Neuronal stem cell (in vitro differentiated cells): Measurements from ENCODE around the gene COQ5.
"Not testable (repeated sequence)": the region's sequence is repeated elsewhere in the genome, so short reads cannot be mapped to it uniquely, and the experiment has no call there.

ENCODE experiments used
- DNase-seq: peaks from one replicate; pipeline ENCODE4 v3.0.0-alpha.2; 2013; ENCODE audit warnings: low spot score
- H2AFZ ChIP-seq: one replicate; pipeline ENCODE4 v1.6.1; 2013; ENCODE audit warnings: mild to moderate bottlenecking, low read length, inconsistent platforms
- H2AK5ac ChIP-seq: 2 replicates; pipeline ENCODE4 v1.6.1; 2013; ENCODE audit warnings: low read depth, mild to moderate bottlenecking, inconsistent platforms, low read length, moderate library complexity, mixed read lengths
- H2BK120ac ChIP-seq: 2 replicates; pipeline ENCODE4 v1.6.1; 2013; ENCODE audit warnings: low read depth, mild to moderate bottlenecking, inconsistent platforms, low read length, moderate library complexity, mixed read lengths
- H2BK12ac ChIP-seq: one replicate; pipeline ENCODE4 v1.6.1; 2013; ENCODE audit warnings: low read length, inconsistent platforms
- H2BK15ac ChIP-seq: 2 replicates; pipeline ENCODE4 v1.6.1; 2013; ENCODE audit warnings: mild to moderate bottlenecking, low read length, inconsistent platforms, mixed read lengths
- H2BK5ac ChIP-seq: one replicate; pipeline ENCODE4 v1.6.1; 2013; ENCODE audit warnings: inconsistent platforms, mild to moderate bottlenecking, low read length, moderate library complexity
- H3K14ac ChIP-seq: one replicate; pipeline ENCODE4 v1.6.1; 2013; ENCODE audit warnings: low read length, inconsistent platforms
- H3K18ac ChIP-seq: 2 replicates; pipeline ENCODE4 v1.6.1; 2013; ENCODE audit warnings: low read length, inconsistent platforms
- H3K23ac ChIP-seq: 2 replicates; pipeline ENCODE4 v1.6.1; 2013; ENCODE audit warnings: low read depth, mild to moderate bottlenecking, mixed read lengths, low read length, inconsistent platforms; ENCODE audit not compliant: poor library complexity
- H3K27ac ChIP-seq: replicated peaks from 3 replicates; pipeline ENCODE4 v1.5.1; 2013; ENCODE audit warnings: low read length, inconsistent platforms
- H3K27me3 ChIP-seq, 3 experiments: 2 replicates each; pipeline ENCODE4 v1.6.1; 2013; ENCODE audit warnings: low read length in 3 of 3, mild to moderate bottlenecking in 2 of 3, inconsistent platforms in 1 of 3, low read depth in 1 of 3, mixed read lengths in 1 of 3, moderate library complexity in 1 of 3; ENCODE audit not compliant: control insufficient read depth in 3 of 3, insufficient read depth in 3 of 3
- H3K36me3 ChIP-seq, 2 donors: replicated peaks in 1 of 2; 2 replicates each; pipeline ENCODE4 v1.6.1; 2013; ENCODE audit warnings: low read length in 2 of 2; ENCODE audit not compliant: control insufficient read depth in 2 of 2, insufficient read depth in 2 of 2
- H3K4ac ChIP-seq: 2 replicates; pipeline ENCODE4 v1.6.1; 2013; ENCODE audit warnings: inconsistent platforms, mild to moderate bottlenecking, low read length, moderate library complexity
- H3K4me1 ChIP-seq, 2 donors: 1 replicate in 1 of 2; 2 replicates in 1 of 2; pipeline ENCODE4 v1.6.1; 2013; ENCODE audit warnings: low read length in 2 of 2, low read depth in 1 of 2; ENCODE audit not compliant: control insufficient read depth in 2 of 2, insufficient read depth in 1 of 2
- H3K4me2 ChIP-seq: one replicate; pipeline ENCODE4 v1.6.1; 2013; ENCODE audit warnings: mild to moderate bottlenecking, low read length, inconsistent platforms; ENCODE audit not compliant: insufficient read depth, poor library complexity, severe bottlenecking
- H3K4me3 ChIP-seq, 2 donors: 2 replicates each; pipeline ENCODE4 v1.5.1; 2013; ENCODE audit warnings: low read length in 2 of 2, mild to moderate bottlenecking in 2 of 2, inconsistent platforms in 1 of 2, moderate library complexity in 1 of 2
- H3K79me1 ChIP-seq: one replicate; pipeline ENCODE4 v1.6.1; 2013; ENCODE audit warnings: low read depth, mild to moderate bottlenecking, inconsistent platforms, low read length, moderate library complexity
- H3K9ac ChIP-seq: one replicate; pipeline ENCODE4 v1.6.1; 2013; ENCODE audit warnings: mild to moderate bottlenecking, low read depth, low read length, inconsistent platforms; ENCODE audit not compliant: poor library complexity
- H3K9me3 ChIP-seq, 2 donors: replicated peaks in 1 of 2; 2 replicates each; pipeline versions ENCODE3 to v1.6.1; 2013; ENCODE audit warnings: low read length in 2 of 2, mild to moderate bottlenecking in 2 of 2, inconsistent platforms in 1 of 2, low read depth in 1 of 2, mixed read lengths in 1 of 2, moderate library complexity in 1 of 2; ENCODE audit not compliant: control insufficient read depth in 2 of 2, insufficient read depth in 1 of 2
- H4K8ac ChIP-seq: one replicate; pipeline ENCODE4 v1.6.1; 2013; ENCODE audit warnings: low read depth, mild to moderate bottlenecking, inconsistent platforms, low read length, moderate library complexity
- H4K91ac ChIP-seq: one replicate; pipeline ENCODE4 v1.6.1; 2013; ENCODE audit warnings: low read length, low read depth, mild to moderate bottlenecking, inconsistent platforms; ENCODE audit not compliant: poor library complexity
- WGBS, 2 donors: extraction: QIAGEN DNeasy Blood & Tissue Kit; methylation state at CpG; one replicate each; pipeline ENCODE4 v1.1.7; 2013; ENCODE audit warnings: missing lambda C conversion rate in 2 of 2, mixed read lengths in 1 of 2; ENCODE audit not compliant: insufficient read length in 2 of 2, insufficient replicate concordance in 1 of 2; ENCODE audit errors: extremely low coverage in 2 of 2; 5-methylcytosine and 5-hydroxymethylcytosine counted together

COQ5 gene

DNA sequence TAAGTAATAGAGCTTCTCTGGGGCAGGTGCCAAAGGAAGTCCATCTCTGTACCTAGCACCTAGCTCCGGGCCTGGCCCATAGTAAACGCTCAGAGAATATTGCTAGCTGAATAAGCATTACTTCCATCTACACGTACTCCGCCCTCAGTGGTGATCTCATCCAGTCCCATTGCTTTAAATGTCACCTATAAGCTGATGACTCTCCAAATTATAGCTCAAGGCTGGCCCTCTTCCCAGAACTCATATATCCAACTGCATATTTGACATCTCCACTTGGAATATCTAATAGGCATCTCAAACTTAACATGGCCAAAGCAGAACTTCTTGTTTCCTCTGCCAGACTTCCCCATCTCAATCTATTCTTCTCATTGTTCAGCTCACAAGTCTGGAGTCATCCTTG lies 39.9 kb downstream of the COQ5 start:
- DNase-seq: no peak
- Histone ChIP-seq H3K27ac (no peak overlapping the region), H3K27me3 (no peaks in the 10 kb centered on the region), H3K9ac (no peak overlapping the region), H3K4me1 (peaks cover 0 to 3% of the 10 kb centered on the region in 2 donors), H3K4me2 (no peak overlapping the region), H3K23ac (no peak overlapping the region), H3K14ac (no peak overlapping the region), H3K36me3 (peaks cover 0 to 25% of the 10 kb centered on the region in 2 donors), H2AK5ac (no peak overlapping the region), H4K91ac (no peak overlapping the region), H3K79me1 (no peaks in the 10 kb centered on the region), H3K4ac (no peak overlapping the region), H2BK5ac (no peak overlapping the region), H3K18ac (no peak overlapping the region), H2BK12ac (no peak overlapping the region), H2BK120ac (no peak overlapping the region), H3K9me3 (peaks cover 0 to 2% of the 10 kb centered on the region in 2 donors), H3K4me3 (no peak overlapping the region), H2BK15ac (no peak overlapping the region), H2AFZ (no peak overlapping the region), H4K8ac (no peak overlapping the region)
- WGBS, 2 donors: no CpG with 5 or more reads among the region's 4 CpGs

DNA sequence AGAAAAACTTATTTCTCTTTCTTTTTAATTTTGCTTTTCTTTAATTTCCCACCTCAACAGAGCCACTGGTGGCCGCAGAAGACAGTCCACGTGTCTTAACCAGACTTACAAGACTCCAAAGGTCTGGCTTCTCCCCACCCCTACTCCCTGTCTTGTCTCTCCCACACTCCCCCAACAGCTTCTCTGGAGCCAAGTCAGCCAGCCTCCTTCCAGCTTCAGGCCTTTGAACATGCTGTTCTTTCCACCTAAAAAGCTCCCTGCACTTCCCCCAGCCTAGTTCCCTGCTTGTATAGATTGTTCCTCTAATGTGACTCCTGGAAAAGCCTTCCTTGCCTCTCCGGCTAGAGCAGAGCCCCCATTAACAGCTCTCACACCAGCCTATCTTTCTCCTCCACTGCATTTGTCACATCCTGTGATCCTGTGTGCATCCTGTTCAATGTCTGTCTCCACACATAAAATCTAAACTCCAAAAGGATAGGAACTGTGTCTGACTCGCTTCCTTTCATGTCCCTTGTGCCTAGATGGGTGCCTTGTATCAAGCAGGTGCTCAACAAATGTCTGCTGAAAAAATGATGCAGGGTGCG lies 40.8 kb downstream of the COQ5 start:
- peaks cover 0 to 2% of the 10 kb centered on the region in 2 donors for H3K9me3 ChIP-seq
- no peak overlapping the region for H3K27ac ChIP-seq
- no peak overlapping the region for H2BK15ac ChIP-seq
- no peak overlapping the region for H2BK5ac ChIP-seq
- no peak overlapping the region for H2BK120ac ChIP-seq
- peaks cover 0 to 3% of the 10 kb centered on the region in 2 donors for H3K4me1 ChIP-seq
- peak overlapping the region; percentile 23 for H4K8ac ChIP-seq
- no CpG with 5 or more reads among the region's 5 CpGs for WGBS, 2 donors
- no peak overlapping the region for H3K4me2 ChIP-seq
- no peak overlapping the region for H2AK5ac ChIP-seq
- no peaks in the 10 kb centered on the region for H3K79me1 ChIP-seq
- H4K91ac ChIP-seq: no peak overlapping the region
- H3K4ac ChIP-seq: no peak overlapping the region
- no peak overlapping the region for H3K4me3 ChIP-seq
- peaks cover 0 to 25% of the 10 kb centered on the region in 2 donors for H3K36me3 ChIP-seq
- no peak for DNase-seq
- no peak overlapping the region for H2BK12ac ChIP-seq
- no peak overlapping the region for H2AFZ ChIP-seq
- no peak overlapping the region for H3K23ac ChIP-seq
- no peaks in the 10 kb centered on the region for H3K27me3 ChIP-seq
- H3K9ac ChIP-seq: no peak overlapping the region
- H3K18ac ChIP-seq: no peak overlapping the region
- H3K14ac ChIP-seq: no peak overlapping the region

DNA sequence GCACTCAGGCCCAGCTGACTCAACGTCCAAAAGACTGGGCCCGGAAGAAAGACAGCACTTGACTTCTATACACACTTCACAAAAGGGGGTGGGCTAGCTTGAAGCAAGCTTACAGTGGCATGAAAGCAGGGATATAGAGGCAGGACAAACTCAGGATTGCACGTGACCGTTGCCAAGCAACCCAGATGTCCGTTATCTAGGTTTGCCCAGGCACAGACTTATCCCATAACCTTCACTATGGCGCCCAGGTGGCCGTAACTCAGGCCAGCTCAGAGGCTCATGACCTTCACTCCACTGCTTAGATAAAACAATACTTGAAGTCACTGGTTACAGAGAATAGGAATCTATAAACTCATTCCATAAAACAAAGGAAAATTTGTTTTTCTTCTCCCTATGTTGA lies 41.4 kb downstream of the COQ5 start:
- not testable (repeated sequence) for H3K9me3 ChIP-seq, H3K4ac ChIP-seq, H2BK120ac ChIP-seq, H4K91ac ChIP-seq, H3K27ac ChIP-seq, H3K79me1 ChIP-seq, H3K4me3 ChIP-seq, H2BK15ac ChIP-seq, H3K18ac ChIP-seq, H4K8ac ChIP-seq, H2BK12ac ChIP-seq, H3K14ac ChIP-seq, H3K4me1 ChIP-seq, DNase-seq, H3K27me3 ChIP-seq, H3K4me2 ChIP-seq, H2BK5ac ChIP-seq, H2AK5ac ChIP-seq, H2AFZ ChIP-seq, H3K9ac ChIP-seq, H3K23ac ChIP-seq
- WGBS, 2 donors: no CpG with 5 or more reads among the region's 7 CpGs
- peaks cover 0 to 25% of the 10 kb centered on the region in 2 donors for H3K36me3 ChIP-seq

DNA sequence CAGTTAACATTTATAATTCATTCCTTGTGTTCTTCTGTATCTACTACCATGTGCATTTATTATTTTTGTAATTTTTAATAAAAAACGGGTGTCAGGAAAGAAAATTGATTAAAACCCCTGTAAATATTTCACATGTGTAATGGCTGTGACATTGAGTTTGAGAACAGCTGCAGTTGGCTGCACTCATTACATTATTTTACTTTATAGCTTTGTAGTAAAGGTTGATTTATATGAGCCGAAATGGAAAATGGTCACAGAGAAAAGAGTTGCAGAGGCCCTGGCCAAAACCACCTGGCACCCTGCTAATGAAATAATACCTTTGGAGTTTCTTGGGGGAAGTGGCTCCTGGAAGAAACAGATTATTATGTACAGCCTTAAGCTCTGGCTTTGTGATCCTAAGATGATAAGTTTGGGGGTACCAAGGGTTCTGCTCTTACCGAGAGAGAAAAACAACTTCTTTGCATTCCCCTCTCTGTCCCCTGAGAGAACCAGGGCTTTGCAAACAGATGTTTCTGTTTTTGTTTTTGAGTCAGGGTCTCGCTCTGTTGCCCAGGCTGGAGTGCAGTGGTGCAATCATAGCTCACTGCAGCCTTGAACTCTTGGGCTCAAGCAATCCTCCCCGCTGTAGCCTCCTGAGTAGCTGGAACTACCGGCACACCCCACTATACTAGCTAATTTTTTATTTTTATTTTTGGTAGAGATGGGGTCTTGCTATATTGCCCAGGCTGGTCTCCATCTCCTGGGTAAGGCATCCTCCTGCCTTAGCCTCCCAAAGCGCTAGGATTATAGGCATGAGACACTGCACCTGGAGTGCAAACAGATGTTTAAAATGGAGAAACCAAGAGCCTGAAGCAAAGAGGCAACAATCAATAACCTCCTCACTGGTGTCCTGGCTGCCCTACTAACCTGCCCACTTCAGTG lies 42.7 kb downstream of the COQ5 start:
- Histone ChIP-seq H2BK120ac (no peak overlapping the region), H2BK5ac (no peak overlapping the region), H2BK15ac (no peak overlapping the region), H3K4ac (no peak overlapping the region), H3K9me3 (peaks cover 0 to 2% of the 10 kb centered on the region in 2 donors), H3K4me1 (peaks cover 0 to 3% of the 10 kb centered on the region in 2 donors), H2BK12ac (no peak overlapping the region), H3K36me3 (peaks cover 0 to 20% of the 10 kb centered on the region in 2 donors), H4K8ac (no peak overlapping the region), H3K18ac (no peak overlapping the region), H3K4me3 (no peak overlapping the region), H2AFZ (no peak overlapping the region), H3K79me1 (no peaks in the 10 kb centered on the region), H4K91ac (no peak overlapping the region), H3K14ac (no peak overlapping the region), H3K23ac (no peak overlapping the region), H3K4me2 (no peak overlapping the region), H2AK5ac (no peak overlapping the region), H3K27me3 (no peaks in the 10 kb centered on the region), H3K27ac (no peak overlapping the region), H3K9ac (no peak overlapping the region)
- DNase-seq: no peak
- WGBS, 2 donors: no CpG with 5 or more reads among the region's 7 CpGs
